Fibroblast of pulmonary artery (primary cell): ENCODE measurements around the gene DGKD.

Source experiments
- DNase-seq: peaks from one replicate; pipeline ENCODE4 v3.0.0-alpha.2; 2010; ENCODE audit warnings: low read depth
- H3K4me3 ChIP-seq: replicated peaks from 2 replicates; pipeline ENCODE4 v1.5.1; 2011; ENCODE audit warnings: low read depth, mild to moderate bottlenecking, control low read depth, low read length, moderate library complexity
- TF ChIP-seq, protein P1 (sequence below): IDR thresholded peaks from 2 replicates; pipeline ENCODE4 v1.5.1; 2011; ENCODE audit warnings: mild to moderate bottlenecking, control low read depth, low read length, inconsistent platforms; ENCODE audit errors: missing control alignments

DGKD gene

DNA sequence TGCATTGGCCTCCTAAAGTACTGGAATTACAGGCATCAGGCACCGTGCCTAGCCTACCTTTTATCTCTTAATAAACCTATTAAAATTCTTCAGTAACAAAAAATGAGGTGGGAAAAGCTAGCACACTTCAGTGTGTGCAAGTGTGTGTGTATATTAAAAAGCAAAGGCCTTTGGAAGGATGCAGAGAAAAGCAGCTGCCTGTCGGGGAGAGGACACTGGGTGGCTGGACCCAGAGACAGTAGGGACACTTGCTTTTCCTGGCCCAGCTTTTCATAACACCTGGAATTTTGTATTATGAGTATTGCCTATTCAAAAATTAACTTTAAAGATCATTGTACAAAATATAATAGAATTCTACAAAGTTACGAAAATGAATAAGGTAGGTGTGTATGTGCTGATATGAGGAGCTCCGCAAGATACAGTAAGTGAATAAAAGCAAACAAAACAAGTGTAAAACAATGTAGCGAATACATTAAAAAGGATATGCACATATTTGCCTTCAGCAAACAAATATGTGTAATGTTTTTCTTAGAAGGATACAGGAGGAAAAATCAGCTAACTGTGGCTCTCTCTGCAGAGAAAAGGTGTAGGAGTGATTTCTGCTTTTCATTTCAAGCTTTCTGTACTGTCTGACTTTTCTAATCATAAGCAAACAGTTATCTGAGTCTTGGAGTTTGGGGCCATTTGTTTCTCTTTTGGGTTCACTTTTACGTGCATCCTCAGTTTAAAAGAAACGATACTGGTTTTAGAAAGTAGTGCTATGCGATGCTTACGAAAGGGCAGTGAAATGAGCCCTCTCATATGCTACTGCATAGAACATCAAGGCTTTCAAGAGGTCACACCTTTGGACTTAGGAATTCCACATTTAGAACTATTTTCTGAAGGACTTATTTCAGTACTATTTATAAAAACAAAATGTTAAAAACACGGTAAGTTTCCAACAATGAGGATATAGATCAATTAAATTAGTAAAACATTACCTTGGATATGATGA, 141.5 kb downstream of the DGKD start:
- DNase-seq = no peak
- no peak overlapping the region for H3K4me3 ChIP-seq
- TF ChIP-seq, protein P1, sequence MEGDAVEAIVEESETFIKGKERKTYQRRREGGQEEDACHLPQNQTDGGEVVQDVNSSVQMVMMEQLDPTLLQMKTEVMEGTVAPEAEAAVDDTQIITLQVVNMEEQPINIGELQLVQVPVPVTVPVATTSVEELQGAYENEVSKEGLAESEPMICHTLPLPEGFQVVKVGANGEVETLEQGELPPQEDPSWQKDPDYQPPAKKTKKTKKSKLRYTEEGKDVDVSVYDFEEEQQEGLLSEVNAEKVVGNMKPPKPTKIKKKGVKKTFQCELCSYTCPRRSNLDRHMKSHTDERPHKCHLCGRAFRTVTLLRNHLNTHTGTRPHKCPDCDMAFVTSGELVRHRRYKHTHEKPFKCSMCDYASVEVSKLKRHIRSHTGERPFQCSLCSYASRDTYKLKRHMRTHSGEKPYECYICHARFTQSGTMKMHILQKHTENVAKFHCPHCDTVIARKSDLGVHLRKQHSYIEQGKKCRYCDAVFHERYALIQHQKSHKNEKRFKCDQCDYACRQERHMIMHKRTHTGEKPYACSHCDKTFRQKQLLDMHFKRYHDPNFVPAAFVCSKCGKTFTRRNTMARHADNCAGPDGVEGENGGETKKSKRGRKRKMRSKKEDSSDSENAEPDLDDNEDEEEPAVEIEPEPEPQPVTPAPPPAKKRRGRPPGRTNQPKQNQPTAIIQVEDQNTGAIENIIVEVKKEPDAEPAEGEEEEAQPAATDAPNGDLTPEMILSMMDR = no peak

DNA sequence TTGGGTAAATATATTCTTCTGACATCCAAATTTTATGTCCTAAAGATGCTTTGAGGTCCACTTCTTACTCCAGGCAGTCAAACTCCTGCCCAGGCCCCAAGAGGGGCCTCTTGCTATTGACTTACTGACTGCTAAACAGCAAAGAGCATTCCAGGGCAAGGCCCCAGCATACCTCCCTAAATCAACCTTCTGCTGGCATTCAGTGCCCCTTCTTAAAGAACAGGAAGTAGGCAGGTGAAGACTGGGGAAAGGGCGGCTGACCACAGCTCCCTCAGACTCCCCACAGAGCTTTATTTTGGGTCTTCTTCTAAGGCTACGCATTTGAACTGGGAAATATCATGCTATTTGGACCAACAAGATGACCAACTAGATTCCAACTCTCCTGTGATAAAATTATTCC, 143.4 kb downstream of the DGKD start:
- TF ChIP-seq, protein P1 = no peak
- H3K4me3 ChIP-seq = no peak overlapping the region
- no peak for DNase-seq

DNA sequence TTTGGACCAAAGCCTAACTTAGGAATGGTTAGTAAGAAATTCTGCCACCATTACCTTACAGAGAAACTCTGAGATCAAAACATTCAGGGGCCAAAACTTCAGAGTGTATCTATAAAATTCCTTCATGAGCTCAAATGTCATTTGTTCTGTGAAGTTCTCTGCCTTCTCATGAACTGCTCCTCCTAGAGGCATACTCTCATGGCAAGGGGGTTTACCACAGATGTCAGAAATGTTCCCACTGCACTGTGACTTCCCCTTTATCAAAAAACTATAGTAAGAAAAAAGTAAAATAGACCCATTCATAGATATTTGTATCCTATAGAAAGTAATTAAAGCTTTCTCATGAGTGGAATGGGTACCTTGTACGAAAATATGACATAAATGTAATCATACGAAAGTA, 143.8 kb downstream of the DGKD start:
- H3K4me3 ChIP-seq = no peak overlapping the region
- no peak for DNase-seq
- TF ChIP-seq, protein P1 = no peak

DNA sequence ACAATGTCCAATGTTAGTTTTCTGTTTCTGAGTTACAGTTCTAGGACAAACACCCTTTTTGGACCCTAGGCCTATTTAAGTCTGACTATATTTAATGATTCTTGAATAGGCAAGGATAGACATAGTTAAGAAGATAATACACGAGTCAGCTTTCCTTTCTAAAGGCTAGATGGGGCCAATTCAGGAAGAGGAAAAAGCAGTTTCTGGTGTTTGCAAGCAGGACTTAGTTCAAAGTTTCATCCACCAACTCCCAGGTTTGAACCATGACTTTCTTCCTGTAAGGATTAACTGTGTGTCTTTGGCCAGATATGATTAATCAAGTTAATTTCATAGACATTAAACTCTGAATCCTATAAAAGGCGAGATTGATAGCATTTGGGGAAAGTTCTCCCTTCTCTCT, 145.6 kb downstream of the DGKD start:
- DNase-seq = no peak
- TF ChIP-seq, protein P1 = no peak
- no peak overlapping the region for H3K4me3 ChIP-seq

DNA sequence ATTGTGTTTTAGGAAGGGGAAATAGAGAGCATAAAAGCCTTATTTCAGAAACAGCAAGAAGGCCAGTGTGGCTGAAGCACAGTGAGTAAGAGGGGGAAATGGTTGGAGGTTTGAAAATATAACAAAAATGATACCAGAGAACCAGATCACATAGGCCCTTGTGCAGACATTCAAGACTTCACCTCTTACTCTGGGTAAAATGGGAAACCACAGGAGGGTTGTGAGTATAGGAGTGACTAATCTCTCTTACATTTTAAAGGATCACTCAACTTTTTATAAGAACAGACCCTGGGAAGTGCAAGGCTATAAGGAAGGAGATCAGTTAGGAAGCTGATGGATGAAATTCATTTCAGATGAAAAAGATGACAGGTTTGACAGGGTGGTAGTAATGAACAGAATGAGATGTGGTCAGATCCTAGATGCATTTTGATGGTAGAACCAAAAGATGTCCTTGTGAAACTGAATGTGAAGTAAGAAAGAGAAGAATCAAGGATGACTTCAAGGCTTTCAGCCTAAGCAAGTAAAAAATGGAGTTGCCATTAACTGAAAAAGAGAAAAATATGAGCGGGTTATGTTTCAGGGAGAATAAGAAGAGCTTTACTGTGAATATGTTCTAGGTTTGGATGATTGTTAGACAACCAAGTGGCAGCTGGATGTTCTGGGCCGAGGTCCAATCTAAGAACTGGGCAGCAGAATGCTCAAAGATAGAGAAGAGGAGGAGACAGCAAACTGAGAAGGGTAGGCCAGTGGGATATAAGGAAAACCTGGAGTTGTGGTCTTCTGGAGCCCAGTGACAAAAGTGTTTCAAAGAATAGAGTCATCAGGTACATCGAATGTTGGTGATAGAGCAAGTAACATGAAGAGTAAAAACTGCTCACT, 147.1 kb downstream of the DGKD start:
- DNase-seq = no peak
- H3K4me3 ChIP-seq = no peak overlapping the region
- TF ChIP-seq, protein P1 = no peak

DNA sequence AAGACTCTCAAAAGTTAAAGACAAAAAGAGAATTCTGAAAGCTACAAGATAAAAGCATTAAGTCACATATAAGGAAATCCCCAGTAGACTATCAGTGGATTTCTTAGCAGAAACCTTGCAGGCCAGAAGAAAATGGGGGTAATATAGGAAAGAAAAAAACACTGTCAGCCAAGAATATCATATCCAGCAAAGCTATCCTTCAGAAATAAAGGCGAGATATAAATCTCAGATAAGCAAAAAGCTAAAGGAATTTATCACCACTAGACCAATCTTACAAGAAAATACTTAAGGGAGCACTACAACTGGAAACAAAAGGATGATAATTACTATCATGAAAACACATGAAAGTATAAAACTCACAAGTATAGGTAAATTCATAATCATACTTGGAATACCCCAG, 149.2 kb downstream of the DGKD start:
- TF ChIP-seq, protein P1 = no peak
- H3K4me3 ChIP-seq = no peak overlapping the region
- DNase-seq = no peak
